OCI-LY7 (cell line): ENCODE data around the gene DBP. TPM values are rescaled to one million over a fixed set of nuclear protein-coding genes. Genes with fewer than 3 reads are reported as not detected.

Experiments used
- BruUV-seq: library from RNA; stranded (reverse); fragments of 400-500 nt; replicated peaks from 2 replicates; lab custom pipeline; 2021; lab: Mats Ljungman, UMichigan
- CTCF ChIA-PET: fragments of 300-600 bp; sonication (Branson Sonifier 250); formaldehyde crosslinking; loops from one replicate; lab custom pipeline; 2022; ENCODE audit warnings: antibody characterized with exemption; ENCODE audit not compliant: unreplicated experiment; lab: Charles Lee
- POLR2A ChIA-PET: fragments of 300-600 bp; sonication (Branson Sonifier 250); formaldehyde crosslinking; loops from one replicate; lab custom pipeline; 2022; ENCODE audit warnings: antibody characterized with exemption; lab: Charles Lee
- DNase-seq: peaks from one replicate; pipeline ENCODE4 v3.0.0-alpha.2; 2015; ENCODE audit warnings: low spot score
- H2AFZ ChIP-seq: fragments of 200-600 bp; sonication (generic), shearing (Covaris generic); 2 replicates; pipeline ENCODE4 v1.6.1; 2014; ENCODE audit warnings: mild to moderate bottlenecking, antibody characterized with exemption, low read length, moderate library complexity
- H3K27ac ChIP-seq: fragments of 200-600 bp; sonication (generic); 2 replicates; pipeline ENCODE4 v1.5.1; 2014; ENCODE audit warnings: mixed run types, low read depth, mild to moderate bottlenecking, moderate library complexity, low read length, inconsistent platforms; ENCODE audit not compliant: poor library complexity, severe bottlenecking
- H3K36me3 ChIP-seq: fragments of 200-600 bp; sonication (generic); 2 replicates; pipeline ENCODE4 v1.6.1; 2014; ENCODE audit warnings: mild to moderate bottlenecking, antibody characterized with exemption, low read length, moderate library complexity, mixed read lengths; ENCODE audit not compliant: insufficient read depth
- H3K4me1 ChIP-seq: fragments of 200-600 bp; sonication (generic); 2 replicates; pipeline ENCODE4 v1.5.1; 2014; ENCODE audit warnings: mild to moderate bottlenecking, low read length; ENCODE audit not compliant: insufficient read depth, poor library complexity, severe bottlenecking
- H3K4me2 ChIP-seq: fragments of 200-600 bp; sonication (generic); 2 replicates; pipeline ENCODE4 v1.6.1; 2014; ENCODE audit warnings: mild to moderate bottlenecking, low read length
- H3K4me3 ChIP-seq: fragments of 200-600 bp; sonication (generic); 2 replicates; pipeline ENCODE4 v1.5.1; 2014; ENCODE audit warnings: mild to moderate bottlenecking, low read depth, low read length; ENCODE audit not compliant: poor library complexity, severe bottlenecking
- H3K79me2 ChIP-seq: fragments of 200-600 bp; sonication (generic); 2 replicates; pipeline ENCODE4 v1.6.1; 2016; ENCODE audit warnings: low read depth, mild to moderate bottlenecking, low read length, moderate library complexity, mixed read lengths; ENCODE audit not compliant: insufficient read depth
- H3K9me2 ChIP-seq: fragments of 200-600 bp; sonication (generic); 2 replicates; pipeline ENCODE4 v1.6.1; 2016; ENCODE audit warnings: mild to moderate bottlenecking, low read length, mixed read lengths; ENCODE audit not compliant: insufficient read depth
- H3K9me3 ChIP-seq: fragments of 200-600 bp; sonication (generic); 2 replicates; pipeline ENCODE4 v1.6.1; 2014; ENCODE audit warnings: mild to moderate bottlenecking, mixed run types, low read length, mixed read lengths
- H4K20me1 ChIP-seq: fragments of 200-600 bp; sonication (generic); 2 replicates; pipeline ENCODE4 v1.6.1; 2014; ENCODE audit warnings: mild to moderate bottlenecking, antibody characterized with exemption, low read length, moderate library complexity, mixed read lengths; ENCODE audit not compliant: insufficient read depth
- EZH2phosphoT487 ChIP-seq: fragments of 200-600 bp; sonication (generic); IDR thresholded peaks from 2 replicates; pipeline ENCODE4 v1.6.1; 2018; ENCODE audit warnings: low read depth, borderline replicate concordance, mild to moderate bottlenecking, mixed run types, antibody characterized with exemption, low read length, moderate library complexity, mixed read lengths
- intact Hi-C: fragments of 100-400 bp; cut with micrococcal nuclease; formaldehyde crosslinking; loops from one replicate; pipeline ENCODE4 v1.10.0; 2022; ENCODE audit not compliant: unreplicated experiment
- total RNA-seq, 2 experiments: library from RNA; depleted of rRNA in 1 of 2; stranded (reverse); fragments of >200 nt in 1 of 2; shearing (Covaris generic) in 1 of 2; gene quantifications; 2 replicates each; pipeline ENCODE4 v1.2.3, GENCODE V29; 2014 to 2022
- TF ChIP-seq, protein P1 (sequence below): fragments of 200-600 bp; sonication (generic); conservative IDR thresholded peaks from 2 replicates; pipeline ENCODE4 v1.5.1; 2014; ENCODE audit warnings: mild to moderate bottlenecking, antibody characterized with exemption, low read length, moderate library complexity, mixed read lengths

The DBP gene
- total RNA-seq, 2 experiments from 2014 or later: 15.7 to 35.6 TPM

- POLR2A ChIA-PET: interaction anchor here (0.6 to 0.7 kb wide), 2 partner anchors 163 to 1352 kb away, joined by 3 read pairs; no protein-coding TSS in a partner anchor
- H3K4me1 ChIP-seq: peaks cover 29% of the 10 kb centered on the region
- no peaks in the 10 kb centered on the region for H3K9me3 ChIP-seq
- intact Hi-C loops: loop anchor here (1.0 to 5.0 kb wide), 3 partner anchors 69 to 327 kb away; no protein-coding TSS in a partner anchor
- no peaks in the 10 kb centered on the region for H3K9me2 ChIP-seq
- H4K20me1 ChIP-seq: no peaks in the 10 kb centered on the region
- no TSS peak for BruUV-seq
- H3K79me2 ChIP-seq: no peaks in the 10 kb centered on the region
- H3K36me3 ChIP-seq: no peaks in the 10 kb centered on the region
- CTCF ChIA-PET: interaction anchor here (0.5 kb wide), 2 partner anchors 19 to 152 kb away, joined by 3 to 11 read pairs; no protein-coding TSS in a partner anchor
- peak overlapping the region; percentile 66 for H3K4me3 ChIP-seq
- peak overlapping the region; percentile 92 for H3K4me2 ChIP-seq
- peak overlapping the region; percentile 25 for H3K27ac ChIP-seq
- DNase-seq: no peak
- no peak for TF ChIP-seq EZH2phosphoT487
- TF ChIP-seq, protein P1, sequence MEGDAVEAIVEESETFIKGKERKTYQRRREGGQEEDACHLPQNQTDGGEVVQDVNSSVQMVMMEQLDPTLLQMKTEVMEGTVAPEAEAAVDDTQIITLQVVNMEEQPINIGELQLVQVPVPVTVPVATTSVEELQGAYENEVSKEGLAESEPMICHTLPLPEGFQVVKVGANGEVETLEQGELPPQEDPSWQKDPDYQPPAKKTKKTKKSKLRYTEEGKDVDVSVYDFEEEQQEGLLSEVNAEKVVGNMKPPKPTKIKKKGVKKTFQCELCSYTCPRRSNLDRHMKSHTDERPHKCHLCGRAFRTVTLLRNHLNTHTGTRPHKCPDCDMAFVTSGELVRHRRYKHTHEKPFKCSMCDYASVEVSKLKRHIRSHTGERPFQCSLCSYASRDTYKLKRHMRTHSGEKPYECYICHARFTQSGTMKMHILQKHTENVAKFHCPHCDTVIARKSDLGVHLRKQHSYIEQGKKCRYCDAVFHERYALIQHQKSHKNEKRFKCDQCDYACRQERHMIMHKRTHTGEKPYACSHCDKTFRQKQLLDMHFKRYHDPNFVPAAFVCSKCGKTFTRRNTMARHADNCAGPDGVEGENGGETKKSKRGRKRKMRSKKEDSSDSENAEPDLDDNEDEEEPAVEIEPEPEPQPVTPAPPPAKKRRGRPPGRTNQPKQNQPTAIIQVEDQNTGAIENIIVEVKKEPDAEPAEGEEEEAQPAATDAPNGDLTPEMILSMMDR: no peak
- peak overlapping the region; percentile 95 for H2AFZ ChIP-seq
Measured at GRCh38 chr19:48645620-48646000, 8.4 kb upstream of the DBP start.

GRCh38 chr19:48644839-48645619, 7.8 kb upstream of the DBP start:
- Histone ChIP-seq H3K36me3 (no peaks in the 10 kb centered on the region), H2AFZ (peak overlapping the region; percentile 95), H3K4me1 (peaks cover 29% of the 10 kb centered on the region), H3K27ac (no peak overlapping the region), H3K9me2 (no peaks in the 10 kb centered on the region), H3K79me2 (no peaks in the 10 kb centered on the region), H3K4me3 (peak overlapping the region; percentile 66), H3K9me3 (no peaks in the 10 kb centered on the region), H3K4me2 (peak overlapping the region; percentile 92), H4K20me1 (no peaks in the 10 kb centered on the region)
- POLR2A ChIA-PET: interaction anchor here (0.6 kb wide), 2 partner anchors 164 to 236 kb away, joined by 3 to 8 read pairs; no protein-coding TSS in a partner anchor
- intact Hi-C loops: loop anchor here (1.0 to 5.0 kb wide), 3 partner anchors 69 to 327 kb away; no protein-coding TSS in a partner anchor
- TF ChIP-seq EZH2phosphoT487: no peak
- TF ChIP-seq, protein P1: no peak
- no TSS peak for BruUV-seq
- peak; percentile 79 for DNase-seq
- CTCF ChIA-PET: interaction anchor here (0.5 kb wide), 2 partner anchors 20 to 151 kb away, joined by 3 to 11 read pairs; no protein-coding TSS in a partner anchor

GRCh38 chr19:48644355-48644754, 7.2 kb upstream of the DBP start:
- H3K4me1 ChIP-seq: peaks cover 25% of the 10 kb centered on the region
- no TSS peak for BruUV-seq
- intact Hi-C loops: no loop called here
- no peaks in the 10 kb centered on the region for H4K20me1 ChIP-seq
- no peak for DNase-seq
- H3K36me3 ChIP-seq: no peaks in the 10 kb centered on the region
- no peak for TF ChIP-seq EZH2phosphoT487
- TF ChIP-seq, protein P1: no peak
- H3K4me3 ChIP-seq: no peak overlapping the region
- H3K4me2 ChIP-seq: no peak overlapping the region
- H3K9me2 ChIP-seq: no peaks in the 10 kb centered on the region
- POLR2A ChIA-PET: no interaction called here
- no peak overlapping the region for H2AFZ ChIP-seq
- no peaks in the 10 kb centered on the region for H3K79me2 ChIP-seq
- no peaks in the 10 kb centered on the region for H3K9me3 ChIP-seq
- CTCF ChIA-PET: no interaction called here
- H3K27ac ChIP-seq: no peak overlapping the region
